OCI-LY1 (cell line): ENCODE results near the gene NRP1.

Source experiments
- H2AFZ ChIP-seq: fragments of 200-600 bp; sonication (generic), shearing (Covaris generic); 2 replicates; pipeline ENCODE4 v1.6.0; 2014; ENCODE audit warnings: antibody characterized with exemption, mild to moderate bottlenecking, low read length
- H3F3A ChIP-seq: fragments of 200-600 bp; sonication (generic), shearing (Covaris generic); 2 replicates; pipeline ENCODE4 v1.6.0; 2014; ENCODE audit warnings: mild to moderate bottlenecking, antibody characterized with exemption, low read length, moderate library complexity; ENCODE audit not compliant: insufficient read depth
- H3K27ac ChIP-seq: fragments of 200-600 bp; sonication (generic); 2 replicates; pipeline ENCODE4 v1.5.1; 2014; ENCODE audit warnings: low read length, mixed run types, mild to moderate bottlenecking, low read depth; ENCODE audit not compliant: poor library complexity, severe bottlenecking
- H3K27me3 ChIP-seq: fragments of 200-600 bp; sonication (generic); 2 replicates; pipeline ENCODE4 v1.6.0; 2014; ENCODE audit warnings: antibody characterized with exemption, mild to moderate bottlenecking, low read length, moderate library complexity; ENCODE audit not compliant: insufficient read depth
- H3K36me3 ChIP-seq: fragments of 200-600 bp; sonication (generic); 2 replicates; pipeline ENCODE4 v1.6.1; 2014; ENCODE audit warnings: mild to moderate bottlenecking, antibody characterized with exemption, low read length, moderate library complexity, mixed read lengths; ENCODE audit not compliant: insufficient read depth
- H3K4me1 ChIP-seq: fragments of 200-600 bp; sonication (generic); 2 replicates; pipeline ENCODE4 v1.5.1; 2014; ENCODE audit warnings: mild to moderate bottlenecking, low read length, moderate library complexity; ENCODE audit not compliant: insufficient read depth, severe bottlenecking
- H3K4me2 ChIP-seq: fragments of 200-600 bp; sonication (generic), shearing (Covaris generic); 2 replicates; pipeline ENCODE4 v1.6.1; 2014; ENCODE audit warnings: low read length
- H3K4me3 ChIP-seq: fragments of 200-600 bp; sonication (generic); 2 replicates; pipeline ENCODE4 v1.5.1; 2014; ENCODE audit warnings: low read length, low read depth, mild to moderate bottlenecking, mixed read lengths; ENCODE audit not compliant: poor library complexity, severe bottlenecking
- H3K79me2 ChIP-seq: fragments of 200-600 bp; shearing (Covaris generic); 2 replicates; pipeline ENCODE4 v1.6.1; 2016; ENCODE audit warnings: mixed run types, low read length, mixed read lengths; ENCODE audit not compliant: insufficient read depth
- H3K9ac ChIP-seq: fragments of 200-600 bp; sonication (generic), shearing (Covaris generic); 2 replicates; pipeline ENCODE4 v1.6.1; 2014; ENCODE audit warnings: mild to moderate bottlenecking, low read length, mixed read lengths
- H3K9me2 ChIP-seq: fragments of 200-600 bp; sonication (generic), shearing (Covaris generic); 2 replicates; pipeline ENCODE4 v1.6.1; 2014; ENCODE audit warnings: low read depth, mild to moderate bottlenecking, low read length, mixed read lengths
- H3K9me3 ChIP-seq: fragments of 200-600 bp; shearing (Covaris generic); 2 replicates; pipeline ENCODE4 v1.6.1; 2014; ENCODE audit warnings: low read length, mixed read lengths
- H4K20me1 ChIP-seq: fragments of 200-600 bp; sonication (generic), shearing (Covaris generic); 2 replicates; pipeline ENCODE4 v1.6.0; 2016; ENCODE audit warnings: mild to moderate bottlenecking, low read length; ENCODE audit not compliant: insufficient read depth
- EZH2 ChIP-seq: fragments of 200-600 bp; sonication (generic), shearing (Covaris generic); IDR thresholded peaks from 2 replicates; pipeline ENCODE4 v1.8.0; 2017; ENCODE audit warnings: borderline replicate concordance, mixed run types, mild to moderate bottlenecking, antibody characterized with exemption, low read length, moderate library complexity, mixed read lengths
- TF ChIP-seq, protein P1 (sequence below): fragments of 200-600 bp; sonication (generic), shearing (Covaris generic); IDR thresholded peaks from 2 replicates; pipeline ENCODE4 v1.5.1; 2017; ENCODE audit warnings: mild to moderate bottlenecking, antibody characterized with exemption, low read length, moderate library complexity, mixed read lengths

NRP1 gene

DNA sequence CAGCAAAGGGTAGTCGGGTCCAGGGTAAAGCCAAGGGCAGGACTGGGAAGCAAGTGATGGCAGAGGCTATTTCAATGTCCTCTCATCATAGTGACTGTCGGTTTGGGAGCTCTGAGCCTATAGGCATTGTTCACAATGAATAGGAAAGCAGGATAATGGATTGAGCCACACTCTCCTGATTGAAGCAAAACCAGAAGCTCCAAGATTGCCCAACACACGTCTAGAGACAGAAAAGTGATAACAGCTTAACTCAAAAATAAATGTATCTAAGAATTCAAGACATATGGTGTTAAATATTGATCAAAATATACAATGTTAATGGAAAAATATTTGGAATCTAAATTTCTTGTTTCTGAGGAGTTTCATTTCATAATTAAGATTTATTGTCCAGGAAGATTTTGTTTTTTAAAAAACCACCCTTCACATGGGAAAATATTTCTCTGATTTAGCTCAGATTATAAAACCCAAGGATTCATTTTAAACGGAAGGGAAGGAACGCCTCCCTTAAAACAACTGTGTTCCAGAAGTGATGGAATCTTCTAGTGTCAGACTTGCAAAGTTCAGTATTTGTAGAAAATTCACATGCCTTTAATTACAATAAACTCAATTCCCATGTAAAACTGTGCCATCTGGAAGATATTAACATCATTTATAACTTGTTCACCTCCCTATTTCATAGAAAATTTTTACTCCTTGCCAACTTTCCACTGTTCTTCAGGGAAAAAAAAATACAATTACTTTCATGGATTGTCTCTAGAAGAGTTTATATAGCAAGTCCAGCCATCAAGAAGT lies 54.5 kb downstream of the NRP1 start:
- Histone ChIP-seq H2AFZ (no peak overlapping the region), H3F3A (no peaks in the 10 kb centered on the region), H3K27me3 (no peaks in the 10 kb centered on the region), H3K4me3 (no peak overlapping the region), H3K9me3 (no peaks in the 10 kb centered on the region), H4K20me1 (no peaks in the 10 kb centered on the region), H3K4me1 (no peaks in the 10 kb centered on the region), H3K27ac (no peak overlapping the region), H3K4me2 (no peak overlapping the region), H3K36me3 (no peaks in the 10 kb centered on the region), H3K79me2 (no peaks in the 10 kb centered on the region), H3K9ac (no peak overlapping the region), H3K9me2 (no peaks in the 10 kb centered on the region)
- no peak for TF ChIP-seq EZH2
- TF ChIP-seq, protein P1, sequence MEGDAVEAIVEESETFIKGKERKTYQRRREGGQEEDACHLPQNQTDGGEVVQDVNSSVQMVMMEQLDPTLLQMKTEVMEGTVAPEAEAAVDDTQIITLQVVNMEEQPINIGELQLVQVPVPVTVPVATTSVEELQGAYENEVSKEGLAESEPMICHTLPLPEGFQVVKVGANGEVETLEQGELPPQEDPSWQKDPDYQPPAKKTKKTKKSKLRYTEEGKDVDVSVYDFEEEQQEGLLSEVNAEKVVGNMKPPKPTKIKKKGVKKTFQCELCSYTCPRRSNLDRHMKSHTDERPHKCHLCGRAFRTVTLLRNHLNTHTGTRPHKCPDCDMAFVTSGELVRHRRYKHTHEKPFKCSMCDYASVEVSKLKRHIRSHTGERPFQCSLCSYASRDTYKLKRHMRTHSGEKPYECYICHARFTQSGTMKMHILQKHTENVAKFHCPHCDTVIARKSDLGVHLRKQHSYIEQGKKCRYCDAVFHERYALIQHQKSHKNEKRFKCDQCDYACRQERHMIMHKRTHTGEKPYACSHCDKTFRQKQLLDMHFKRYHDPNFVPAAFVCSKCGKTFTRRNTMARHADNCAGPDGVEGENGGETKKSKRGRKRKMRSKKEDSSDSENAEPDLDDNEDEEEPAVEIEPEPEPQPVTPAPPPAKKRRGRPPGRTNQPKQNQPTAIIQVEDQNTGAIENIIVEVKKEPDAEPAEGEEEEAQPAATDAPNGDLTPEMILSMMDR, result no peak

DNA sequence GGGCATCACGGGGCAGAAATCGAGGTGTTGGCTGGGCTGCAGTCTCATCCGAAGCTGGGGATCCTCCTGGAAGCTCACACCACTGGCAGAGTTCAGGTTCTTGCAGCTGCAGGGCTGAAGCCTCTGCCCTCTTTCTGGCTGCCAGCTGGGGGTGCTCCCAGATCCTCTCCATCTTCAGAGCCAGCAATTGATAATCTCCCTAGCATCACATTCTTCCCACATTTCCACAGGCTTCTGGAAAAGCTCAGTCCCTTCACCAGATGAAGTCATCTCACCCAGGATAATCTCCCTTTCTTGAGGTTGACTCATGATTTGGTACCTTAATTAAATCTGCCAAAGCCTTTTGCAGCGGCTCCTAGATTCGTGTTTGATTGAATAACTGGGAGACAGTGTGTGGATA lies 55.2 kb downstream of the NRP1 start:
- Histone ChIP-seq H3K79me2 (no peaks in the 10 kb centered on the region), H3K36me3 (no peaks in the 10 kb centered on the region), H3K4me3 (no peak overlapping the region), H4K20me1 (no peaks in the 10 kb centered on the region), H3K9me2 (no peaks in the 10 kb centered on the region), H3K9me3 (no peaks in the 10 kb centered on the region), H3F3A (no peaks in the 10 kb centered on the region), H3K27ac (no peak overlapping the region), H3K4me2 (no peak overlapping the region), H3K27me3 (no peaks in the 10 kb centered on the region), H3K9ac (no peak overlapping the region), H2AFZ (no peak overlapping the region), H3K4me1 (no peaks in the 10 kb centered on the region)
- TF ChIP-seq EZH2, result no peak
- TF ChIP-seq, protein P1, result no peak

DNA sequence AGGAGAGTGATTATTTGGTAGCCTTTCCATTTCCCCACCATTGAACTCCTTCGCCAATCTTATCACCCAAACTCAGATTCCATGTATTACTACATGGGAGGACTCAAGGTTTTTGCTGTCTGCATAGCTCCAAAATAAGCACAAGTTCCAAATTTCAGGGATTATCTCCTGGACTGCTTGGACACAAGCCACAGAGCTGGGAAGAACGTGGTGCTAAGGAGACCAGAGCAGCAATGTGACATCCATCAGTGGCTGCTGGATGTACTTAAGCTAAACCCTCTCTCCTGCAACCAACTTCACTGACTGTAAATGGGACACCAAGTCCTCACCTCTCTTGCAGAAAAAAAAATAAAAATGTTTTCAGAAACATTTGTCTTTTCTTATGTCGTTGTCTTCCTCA lies 56.3 kb downstream of the NRP1 start:
- Histone ChIP-seq H2AFZ (no peak overlapping the region), H4K20me1 (no peaks in the 10 kb centered on the region), H3K4me2 (no peak overlapping the region), H3K4me1 (no peaks in the 10 kb centered on the region), H3K9me2 (no peaks in the 10 kb centered on the region), H3K4me3 (no peak overlapping the region), H3K36me3 (no peaks in the 10 kb centered on the region), H3K27me3 (no peaks in the 10 kb centered on the region), H3K9ac (no peak overlapping the region), H3F3A (no peaks in the 10 kb centered on the region), H3K9me3 (no peaks in the 10 kb centered on the region), H3K79me2 (no peaks in the 10 kb centered on the region), H3K27ac (no peak overlapping the region)
- TF ChIP-seq EZH2, result no peak
- TF ChIP-seq, protein P1, result no peak
